ENCODE data around the gene MARK2.

GRCh38 chr11:63904743-63905142 is 65.8 kb downstream of the MARK2 start:
- TF ChIP-seq CTCF (IDR thresholded peaks at IDR 0.05) (no peak), EP300 (IDR thresholded peaks at IDR 0.05) (no peak)
